ENCODE data around the gene TCEAL9. TPM values are rescaled to one million over a fixed set of nuclear protein-coding genes. Genes with fewer than 3 reads are reported as not detected.
"Not testable (repeated sequence)": the region's sequence is repeated elsewhere in the genome, so short reads cannot be mapped to it uniquely, and the experiment has no call there.

Gene TCEAL9
- polyA plus RNA-seq, 4 donors = 23.3 to 111 (median 49.4) TPM

GRCh38 chrX:103376118-103376978, 20.0 kb downstream of the TCEAL9 start, which contains the start of gene BEX3:
Gene BEX3, plus strand, starts transcription at chrX:103376538. Its CDS starts 984 bp downstream, at chrX:103377522.
- no peaks in the 10 kb centered on the region for H3K9me3 ChIP-seq (ENCODE audit: control insufficient read depth in 2 of 2, insufficient read depth in 1 of 2, low read depth in 1 of 2, low read length in 1 of 2)
- FAIRE-seq = no peak
- DNase-seq = peak; percentile 8 to 67
- H3K27ac ChIP-seq (ENCODE audit: low read depth in 1 of 3, low read length in 2 of 3) = peak within 1 kb of the TSS in 2 of 3 donors; percentile 70 to 94
- no peaks in the 10 kb centered on the region for H3K36me3 ChIP-seq (ENCODE audit: control insufficient read depth in 3 of 3, insufficient read depth in 2 of 3, low read depth in 1 of 3, low read length in 3 of 3)
- H3K27me3 ChIP-seq (ENCODE audit: control insufficient read depth in 3 of 3, insufficient read depth in 3 of 3, low read length in 3 of 3) = no peaks in the 10 kb centered on the region
- peak within 1 kb of the TSS; percentile 50 to 85 (median 59) for H3K4me3 ChIP-seq (ENCODE audit: low read depth in 1 of 3, low read length in 3 of 3)
- 4 to 36% (median 11%) methylated on average over 18 to 58 of the region's 62 CpGs for WGBS, 3 donors
- H3K4me1 ChIP-seq (ENCODE audit: control insufficient read depth in 3 of 3, insufficient read depth in 2 of 3, low read depth in 1 of 3, low read length in 2 of 3) = no peaks in the 10 kb centered on the region

DNA sequence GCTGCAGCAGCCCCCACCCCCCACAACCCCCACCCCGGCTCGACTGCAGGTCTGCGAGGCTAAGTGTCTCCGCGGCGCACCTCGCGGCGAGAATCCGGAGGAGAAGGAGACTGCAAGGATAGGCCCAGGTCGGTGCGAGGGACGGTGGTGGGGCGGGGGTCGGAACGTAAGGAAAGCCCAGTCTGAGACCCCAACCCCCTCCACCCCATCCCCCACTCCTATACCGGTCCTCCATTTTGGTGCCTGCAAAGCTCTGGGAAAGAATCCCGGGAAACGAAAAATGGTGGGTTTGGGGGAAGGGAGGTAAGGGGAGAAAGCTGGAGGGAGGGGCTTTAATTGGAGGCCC, 20.6 kb downstream of the TCEAL9 start:
- H3K4me3 ChIP-seq (ENCODE audit: low read depth in 1 of 3, low read length in 3 of 3) = peak overlapping the region; percentile 50 to 85 (median 59)
- H3K9me3 ChIP-seq (ENCODE audit: control insufficient read depth in 2 of 2, insufficient read depth in 1 of 2, low read depth in 1 of 2, low read length in 1 of 2) = no peaks in the 10 kb centered on the region
- DNase-seq (peak in 1 of 2 donors; percentile 46), FAIRE-seq (no peak)
- H3K36me3 ChIP-seq (ENCODE audit: control insufficient read depth in 3 of 3, insufficient read depth in 2 of 3, low read depth in 1 of 3, low read length in 3 of 3) = no peaks in the 10 kb centered on the region
- H3K27ac ChIP-seq (ENCODE audit: low read depth in 1 of 3, low read length in 2 of 3) = peak overlapping the region in 2 of 3 donors; percentile 16 to 94
- WGBS, 3 donors = 2 to 39% (median 4%) methylated on average over 6 to 19 of the region's 19 CpGs
- H3K27me3 ChIP-seq (ENCODE audit: control insufficient read depth in 3 of 3, insufficient read depth in 3 of 3, low read length in 3 of 3) = no peaks in the 10 kb centered on the region
- H3K4me1 ChIP-seq (ENCODE audit: control insufficient read depth in 3 of 3, insufficient read depth in 2 of 3, low read depth in 1 of 3, low read length in 2 of 3) = no peaks in the 10 kb centered on the region

DNA sequence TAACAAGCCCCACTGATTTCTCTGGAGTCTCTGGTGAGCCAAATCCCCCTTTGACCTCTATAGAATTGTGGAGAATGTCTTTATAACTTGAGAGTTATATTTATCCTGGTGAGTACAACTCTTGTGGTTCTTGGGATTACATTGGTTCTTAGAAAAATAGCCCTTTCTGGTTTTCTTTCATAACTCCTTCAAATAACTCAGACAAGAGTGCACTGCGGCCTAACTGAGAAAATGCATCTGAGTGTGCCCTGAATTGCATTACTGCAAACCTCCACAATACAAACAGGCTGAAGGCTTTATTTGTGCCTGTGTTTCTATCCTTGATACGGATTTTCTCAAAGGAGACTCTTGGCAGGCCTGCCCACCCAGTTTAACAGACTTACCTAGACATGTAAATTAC, 22.7 kb downstream of the TCEAL9 start:
- no peak overlapping the region for H3K27ac ChIP-seq (ENCODE audit: low read depth in 1 of 3, low read length in 2 of 3)
- H3K4me1 ChIP-seq (ENCODE audit: control insufficient read depth in 3 of 3, insufficient read depth in 2 of 3, low read depth in 1 of 3, low read length in 2 of 3) = no peaks in the 10 kb centered on the region
- FAIRE-seq (no peak), DNase-seq (no peak)
- H3K36me3 ChIP-seq (ENCODE audit: control insufficient read depth in 3 of 3, insufficient read depth in 2 of 3, low read depth in 1 of 3, low read length in 3 of 3) = no peaks in the 10 kb centered on the region
- H3K4me3 ChIP-seq (ENCODE audit: low read depth in 1 of 3, low read length in 3 of 3) = no peak overlapping the region
- WGBS, 3 donors = 69 to 75% (median 71%) methylated on average over 2 of the region's 2 CpGs
- no peaks in the 10 kb centered on the region for H3K27me3 ChIP-seq (ENCODE audit: control insufficient read depth in 3 of 3, insufficient read depth in 3 of 3, low read length in 3 of 3)
- H3K9me3 ChIP-seq (ENCODE audit: control insufficient read depth in 2 of 2, insufficient read depth in 1 of 2, low read depth in 1 of 2, low read length in 1 of 2) = no peaks in the 10 kb centered on the region

DNA sequence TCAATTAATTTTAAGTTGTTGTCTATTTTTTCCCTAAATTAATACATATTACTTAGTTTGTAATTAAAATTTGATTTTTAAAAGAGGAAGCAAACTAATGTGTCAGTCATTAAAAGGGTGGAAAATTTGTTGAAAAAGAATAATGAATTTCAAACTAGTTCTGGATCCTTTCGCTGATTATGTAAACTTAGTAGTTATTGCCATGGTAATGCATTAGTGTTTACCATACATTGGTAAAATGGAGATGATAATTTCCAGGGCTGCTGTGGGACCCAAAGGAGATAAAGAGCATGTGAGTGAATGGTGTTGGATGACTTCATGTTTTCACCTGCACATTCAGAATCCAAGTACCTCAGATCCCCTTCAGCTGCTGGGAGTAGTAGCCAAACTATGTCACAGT, 26.6 kb downstream of the TCEAL9 start:
- Histone ChIP-seq H3K27me3 (ENCODE audit: control insufficient read depth in 3 of 3, insufficient read depth in 3 of 3, low read length in 3 of 3) (no peaks in the 10 kb centered on the region), H3K27ac (ENCODE audit: low read depth in 1 of 3, low read length in 2 of 3) (no peak overlapping the region), H3K4me1 (ENCODE audit: control insufficient read depth in 3 of 3, insufficient read depth in 2 of 3, low read depth in 1 of 3, low read length in 2 of 3) (no peaks in the 10 kb centered on the region), H3K36me3 (ENCODE audit: control insufficient read depth in 3 of 3, insufficient read depth in 2 of 3, low read depth in 1 of 3, low read length in 3 of 3) (no peaks in the 10 kb centered on the region), H3K4me3 (ENCODE audit: low read depth in 1 of 3, low read length in 3 of 3) (no peak overlapping the region), H3K9me3 (ENCODE audit: control insufficient read depth in 2 of 2, insufficient read depth in 1 of 2, low read depth in 1 of 2, low read length in 1 of 2) (no peaks in the 10 kb centered on the region)
- DNase-seq = no peak
- WGBS, 3 donors = 68 to 83% (median 68%) methylated on average over 1 of the region's 1 CpG
- FAIRE-seq = no peak

GRCh38 chrX:103384672-103385071, 28.4 kb downstream of the TCEAL9 start:
- 60 to 76% (median 71%) methylated on average over 2 of the region's 2 CpGs for WGBS, 3 donors
- no peak overlapping the region for H3K4me3 ChIP-seq (ENCODE audit: low read depth in 1 of 3, low read length in 3 of 3)
- FAIRE-seq (no peak), DNase-seq (no peak)
- no peaks in the 10 kb centered on the region for H3K4me1 ChIP-seq (ENCODE audit: control insufficient read depth in 3 of 3, insufficient read depth in 2 of 3, low read depth in 1 of 3, low read length in 2 of 3)
- no peak overlapping the region for H3K27ac ChIP-seq (ENCODE audit: low read depth in 1 of 3, low read length in 2 of 3)
- no peaks in the 10 kb centered on the region for H3K36me3 ChIP-seq (ENCODE audit: control insufficient read depth in 3 of 3, insufficient read depth in 2 of 3, low read depth in 1 of 3, low read length in 3 of 3)
- H3K27me3 ChIP-seq (ENCODE audit: control insufficient read depth in 3 of 3, insufficient read depth in 3 of 3, low read length in 3 of 3) = no peaks in the 10 kb centered on the region
- no peaks in the 10 kb centered on the region for H3K9me3 ChIP-seq (ENCODE audit: control insufficient read depth in 2 of 2, insufficient read depth in 1 of 2, low read depth in 1 of 2, low read length in 1 of 2)

- 62 to 70% (median 62%) methylated on average over 5 of the region's 5 CpGs for WGBS, 3 donors
- H3K4me3 ChIP-seq (ENCODE audit: low read depth in 1 of 3, low read length in 3 of 3); H3K36me3 ChIP-seq (ENCODE audit: control insufficient read depth in 3 of 3, insufficient read depth in 2 of 3, low read depth in 1 of 3, low read length in 3 of 3); H3K9me3 ChIP-seq (ENCODE audit: control insufficient read depth in 2 of 2, insufficient read depth in 1 of 2, low read depth in 1 of 2, low read length in 1 of 2); H3K27me3 ChIP-seq (ENCODE audit: control insufficient read depth in 3 of 3, insufficient read depth in 3 of 3, low read length in 3 of 3); H3K4me1 ChIP-seq (ENCODE audit: control insufficient read depth in 3 of 3, insufficient read depth in 2 of 3, low read depth in 1 of 3, low read length in 2 of 3); H3K27ac ChIP-seq (ENCODE audit: low read depth in 1 of 3, low read length in 2 of 3); DNase-seq; FAIRE-seq: not testable (repeated sequence)
Observed at GRCh38 chrX:103385283-103385830, 29.1 kb downstream of the TCEAL9 start.

DNA sequence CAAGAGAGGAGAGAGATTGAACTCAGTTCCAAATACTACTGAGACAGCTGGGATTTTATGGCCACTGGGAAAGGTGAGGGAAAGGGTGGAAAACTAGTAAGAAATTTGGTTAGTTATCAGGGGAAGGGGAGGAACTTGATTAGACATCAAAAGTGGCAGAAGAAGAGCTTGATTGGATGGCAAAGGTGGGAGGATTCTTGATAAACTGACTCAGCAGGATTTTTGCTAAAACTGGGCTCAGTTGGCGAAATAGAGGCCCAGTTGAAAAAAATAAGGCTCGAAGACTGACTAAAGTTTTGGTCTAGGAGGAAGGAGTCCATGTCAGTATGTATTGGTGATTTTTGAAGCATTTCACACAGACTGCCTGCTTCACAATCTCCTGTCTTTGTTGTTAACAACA, 30.0 kb downstream of the TCEAL9 start:
- Histone ChIP-seq H3K4me3 (ENCODE audit: low read depth in 1 of 3, low read length in 3 of 3) (no peak overlapping the region), H3K36me3 (ENCODE audit: control insufficient read depth in 3 of 3, insufficient read depth in 2 of 3, low read depth in 1 of 3, low read length in 3 of 3) (no peaks in the 10 kb centered on the region), H3K27me3 (ENCODE audit: control insufficient read depth in 3 of 3, insufficient read depth in 3 of 3, low read length in 3 of 3) (no peaks in the 10 kb centered on the region), H3K27ac (ENCODE audit: low read depth in 1 of 3, low read length in 2 of 3) (no peak overlapping the region), H3K4me1 (ENCODE audit: control insufficient read depth in 3 of 3, insufficient read depth in 2 of 3, low read depth in 1 of 3, low read length in 2 of 3) (no peaks in the 10 kb centered on the region), H3K9me3 (ENCODE audit: control insufficient read depth in 2 of 2, insufficient read depth in 1 of 2, low read depth in 1 of 2, low read length in 1 of 2) (no peaks in the 10 kb centered on the region)
- DNase-seq (no peak), FAIRE-seq (no peak)
- 71 to 96% (median 93%) methylated on average over 2 of the region's 2 CpGs for WGBS, 3 donors

DNA sequence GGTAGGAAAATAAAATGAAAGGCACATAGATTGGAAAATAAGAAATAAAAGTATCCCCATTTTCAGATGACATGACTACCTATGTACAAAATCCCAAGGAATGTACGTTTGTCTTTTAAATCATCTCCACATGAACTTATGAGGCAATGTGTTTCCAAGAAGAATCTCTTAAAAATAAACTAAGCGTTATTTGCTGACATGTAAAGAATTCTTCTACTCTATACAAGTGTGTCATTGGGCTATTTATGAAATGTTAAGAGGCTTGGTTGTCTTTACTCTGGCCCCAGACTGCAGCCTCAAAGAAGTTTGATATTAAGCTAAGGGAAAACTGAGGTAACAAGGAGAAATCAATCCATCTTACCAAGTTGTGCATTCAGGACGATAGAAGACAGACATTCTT, 37.2 kb downstream of the TCEAL9 start:
- H3K27ac ChIP-seq (ENCODE audit: low read depth in 1 of 3, low read length in 2 of 3) = no peak overlapping the region
- DNase-seq = no peak
- H3K4me1 ChIP-seq (ENCODE audit: control insufficient read depth in 3 of 3, insufficient read depth in 2 of 3, low read depth in 1 of 3, low read length in 2 of 3) = no peaks in the 10 kb centered on the region
- WGBS, 3 donors = 60 to 74% (median 69%) methylated on average over 3 of the region's 3 CpGs
- H3K36me3 ChIP-seq (ENCODE audit: control insufficient read depth in 3 of 3, insufficient read depth in 2 of 3, low read depth in 1 of 3, low read length in 3 of 3) = no peaks in the 10 kb centered on the region
- no peak for FAIRE-seq
- no peaks in the 10 kb centered on the region for H3K27me3 ChIP-seq (ENCODE audit: control insufficient read depth in 3 of 3, insufficient read depth in 3 of 3, low read length in 3 of 3)
- no peak overlapping the region for H3K4me3 ChIP-seq (ENCODE audit: low read depth in 1 of 3, low read length in 3 of 3)
- H3K9me3 ChIP-seq (ENCODE audit: control insufficient read depth in 2 of 2, insufficient read depth in 1 of 2, low read depth in 1 of 2, low read length in 1 of 2) = no peaks in the 10 kb centered on the region
